ENCODE results near the gene STAM.
"Not testable (repeated sequence)": the region's sequence is repeated elsewhere in the genome, so short reads cannot be mapped to it uniquely, and the experiment has no call there.

The STAM gene

DNA sequence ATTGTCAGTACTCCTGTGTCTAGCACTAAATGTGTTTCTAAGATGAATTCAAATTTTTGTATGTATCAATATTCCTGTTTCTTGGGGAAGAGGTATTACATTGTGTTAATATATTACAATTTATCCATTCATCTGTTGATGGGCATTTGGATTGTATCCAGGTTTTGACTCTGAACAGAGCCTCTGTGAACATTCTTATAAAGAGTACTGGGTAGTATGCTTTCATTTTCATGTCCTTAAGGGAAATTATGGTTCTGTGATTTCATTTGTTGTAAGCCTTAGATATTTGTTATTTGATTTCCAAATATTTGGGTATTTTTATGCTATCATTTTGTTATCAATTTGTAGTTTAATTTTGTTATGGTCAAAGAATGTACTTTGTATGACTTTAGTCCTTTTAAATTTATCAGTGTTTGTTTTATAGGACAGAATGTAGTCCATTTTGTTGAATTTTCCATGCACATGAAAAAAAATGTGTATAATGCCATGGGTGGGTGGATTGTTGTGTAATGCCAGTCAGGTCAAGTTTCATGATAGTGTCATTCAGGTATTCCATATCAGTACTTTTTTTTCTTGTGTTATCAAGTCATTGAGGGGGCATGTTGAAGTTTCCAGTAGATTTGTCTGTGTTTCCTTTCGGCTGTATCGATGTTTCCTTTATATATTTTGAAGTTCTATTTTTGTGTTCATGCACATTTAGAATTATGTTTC lies 38.4 kb downstream of the STAM start:
- DNase-seq, result no peak

DNA sequence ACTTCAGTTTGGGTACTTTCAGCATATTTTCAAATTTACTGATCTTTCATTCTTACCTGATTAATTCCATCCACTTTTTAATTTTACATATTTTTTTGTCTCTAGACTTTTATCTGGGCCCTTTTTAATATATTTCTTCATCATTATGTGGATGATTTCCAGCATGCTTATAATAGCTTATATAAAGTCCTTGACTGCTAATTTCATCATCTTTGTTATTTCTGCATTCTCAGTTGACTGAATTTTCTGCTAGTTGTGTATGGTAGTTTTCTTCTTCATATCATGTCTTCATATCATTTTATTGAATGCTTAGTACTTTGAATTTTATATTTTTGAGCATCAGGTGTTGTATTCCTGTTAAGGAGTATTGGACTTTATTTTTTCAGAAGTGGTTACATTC lies 39.6 kb downstream of the STAM start:
- DNase-seq, result no peak

DNA sequence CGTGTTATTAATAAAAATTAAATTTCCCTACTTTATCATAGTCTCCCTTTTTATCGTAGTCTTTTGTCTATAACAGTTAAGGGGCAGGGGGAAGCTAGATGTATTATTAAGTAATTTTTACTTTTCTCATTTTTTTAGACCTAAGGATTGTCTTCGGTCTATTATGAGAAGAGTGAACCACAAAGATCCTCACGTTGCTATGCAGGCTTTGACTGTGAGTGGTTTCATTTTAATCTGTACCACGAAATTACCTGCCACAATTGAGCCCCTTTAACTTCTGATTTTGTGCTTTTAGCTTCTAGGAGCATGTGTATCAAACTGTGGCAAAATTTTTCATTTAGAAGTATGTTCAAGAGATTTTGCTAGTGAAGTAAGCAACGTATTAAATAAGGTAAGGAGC lies 40.6 kb downstream of the STAM start:
- DNase-seq, result no peak

DNA sequence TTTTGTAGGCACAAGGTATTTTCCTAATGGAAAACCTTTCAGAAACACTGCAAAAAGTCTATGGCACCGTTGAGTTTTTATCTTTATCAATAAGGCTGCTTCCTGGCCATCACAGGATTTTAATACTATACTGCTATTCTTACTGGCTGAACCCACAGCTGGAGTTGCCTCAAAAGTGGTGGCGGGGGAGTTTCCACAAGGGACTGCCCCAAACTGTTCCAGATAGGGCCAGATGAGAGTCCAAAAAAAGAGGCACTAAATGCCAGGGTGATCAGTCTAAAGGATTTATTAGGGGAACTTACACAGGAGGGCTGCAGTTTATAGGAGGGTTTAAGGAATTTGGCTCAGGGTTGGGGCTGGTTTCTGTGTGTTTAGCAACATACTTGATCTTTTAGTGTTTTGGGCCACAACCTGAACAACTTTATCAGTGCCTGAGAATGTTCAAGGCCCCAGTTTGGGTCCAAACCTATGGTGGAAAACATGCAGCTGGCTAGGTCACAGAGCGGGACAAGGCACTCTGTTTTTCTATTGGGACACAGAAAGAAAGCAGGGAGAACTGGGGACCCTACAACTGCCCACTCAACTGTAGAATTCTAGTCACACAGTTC lies 41.4 kb downstream of the STAM start:
- DNase-seq, result no peak

DNA sequence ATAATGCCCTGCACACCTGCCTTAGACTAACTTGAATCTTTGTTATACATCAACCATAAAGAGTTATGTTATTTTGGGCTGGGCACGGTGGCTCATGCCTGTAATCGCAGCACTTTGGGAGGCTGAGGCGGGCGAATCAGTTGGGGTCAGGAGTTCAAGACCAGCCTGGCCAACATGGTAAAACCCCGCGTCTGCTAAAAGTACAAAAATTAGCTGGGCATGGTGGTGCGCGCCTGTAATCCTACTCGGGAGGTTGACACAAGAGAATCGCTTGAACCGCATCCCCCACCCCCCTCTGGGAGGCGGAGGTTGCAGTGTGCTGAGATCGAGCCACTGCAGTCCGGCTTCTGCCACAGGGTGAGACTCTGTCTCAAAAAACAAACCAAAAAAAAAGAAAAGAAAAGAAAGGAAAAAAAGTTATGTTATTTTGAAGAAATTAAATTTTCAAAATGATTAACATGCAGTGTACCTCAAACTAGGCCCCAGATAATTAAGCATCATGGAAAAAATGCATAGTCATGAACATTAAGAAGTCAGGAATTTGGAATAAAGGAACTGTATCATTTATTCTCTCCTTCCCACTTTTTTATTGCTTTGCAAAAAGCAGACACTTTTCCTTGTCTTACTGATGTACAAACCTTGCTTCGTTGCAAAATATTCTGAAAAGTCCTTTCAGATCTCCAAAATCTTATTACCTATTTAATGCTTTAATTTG lies 43.3 kb downstream of the STAM start:
- no peak for DNase-seq

DNA sequence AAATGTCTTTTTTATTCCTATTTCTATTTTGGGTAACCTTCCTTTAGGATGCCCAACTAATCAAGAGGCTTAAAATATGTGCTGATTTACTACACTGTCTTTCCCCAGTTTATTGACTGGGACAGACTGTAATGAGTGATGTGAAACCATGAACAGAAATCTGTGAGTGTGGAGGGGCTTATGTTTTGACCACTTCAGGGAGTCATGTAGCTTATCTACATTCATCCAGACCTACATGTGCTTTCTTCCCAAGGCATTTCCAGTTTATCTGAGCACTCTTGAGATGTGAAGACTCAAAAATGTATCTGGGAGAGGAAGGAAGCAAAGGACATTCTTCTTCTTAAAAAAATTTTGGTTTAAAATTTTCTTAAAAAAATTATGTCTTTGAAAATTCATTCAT lies 45.2 kb downstream of the STAM start:
- no peak for DNase-seq

DNA sequence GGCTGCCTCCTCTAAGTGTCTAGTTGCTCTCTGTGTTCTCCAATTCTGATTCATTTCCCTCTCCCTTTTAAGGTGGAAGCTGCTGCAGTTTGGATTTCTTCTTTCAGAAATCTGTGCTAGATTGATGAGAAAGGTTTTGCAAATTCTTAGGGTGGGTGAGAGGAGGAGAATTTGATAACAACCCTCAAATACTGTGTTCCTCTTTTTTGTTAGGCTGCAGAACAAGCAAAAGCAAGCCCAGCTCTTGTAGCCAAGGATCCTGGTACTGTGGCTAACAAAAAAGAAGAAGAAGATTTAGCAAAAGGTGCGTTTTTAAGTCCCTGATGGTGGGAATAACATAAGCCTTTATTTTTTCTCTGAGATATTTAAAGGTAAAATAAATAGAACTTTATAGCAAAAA lies 49.1 kb downstream of the STAM start:
- no peak for DNase-seq

DNA sequence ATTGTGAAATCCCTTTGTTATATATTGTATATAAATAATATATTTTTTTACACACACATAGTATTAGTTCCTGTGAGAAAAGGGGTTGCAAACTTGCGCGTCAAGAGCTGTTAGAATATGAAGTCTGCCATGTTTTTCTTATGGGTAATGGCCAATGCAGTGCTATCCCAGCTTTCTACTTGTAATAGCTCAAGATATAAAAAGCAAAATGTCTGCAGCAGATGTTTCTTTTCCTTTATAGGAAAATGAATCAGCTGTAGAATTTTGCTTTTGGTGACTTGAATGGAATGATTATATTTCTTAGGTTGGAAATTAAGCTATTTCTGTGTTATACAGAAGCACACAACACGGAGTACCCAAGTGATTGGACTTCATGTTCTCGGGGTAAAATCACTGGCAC lies 54.7 kb downstream of the STAM start:
- no peak for DNase-seq

DNA sequence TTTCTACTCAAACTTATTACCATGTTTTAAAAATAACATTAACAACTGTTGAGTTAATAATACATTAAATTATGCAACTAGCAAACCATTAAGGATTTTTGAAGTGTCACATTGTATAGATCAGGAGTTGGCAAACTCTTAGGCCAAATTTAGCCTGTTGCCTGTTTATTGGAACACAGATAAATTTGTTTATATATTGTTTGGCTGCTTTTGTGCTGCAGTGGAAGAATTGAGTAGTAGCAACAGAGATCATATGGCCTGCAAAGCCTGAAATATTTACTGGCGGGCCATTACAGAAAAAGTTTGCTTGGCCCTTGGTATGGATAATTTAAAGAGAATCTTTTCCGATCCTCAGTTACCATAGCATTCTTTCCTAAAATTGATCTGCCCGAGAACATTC lies 57.4 kb downstream of the STAM start:
- DNase-seq, result no peak

DNA sequence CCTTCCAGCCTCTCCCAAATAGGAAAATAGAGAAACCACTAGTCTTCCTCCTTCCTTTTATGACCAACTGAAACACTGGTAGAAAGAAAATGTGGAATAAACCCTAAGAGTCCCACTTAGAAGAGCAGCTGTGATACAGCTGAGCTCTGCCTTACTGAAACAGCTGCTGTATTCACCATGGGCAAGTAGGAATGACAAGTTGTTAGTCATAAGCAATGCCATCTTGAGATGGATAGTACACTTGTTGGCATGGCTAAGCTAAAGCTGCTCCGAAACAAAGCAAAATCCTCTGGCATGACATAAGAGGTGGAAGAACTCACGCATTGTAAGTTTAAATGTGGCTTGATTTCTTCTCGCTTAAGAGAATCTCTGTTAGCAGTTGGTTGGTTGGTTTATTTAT lies 59.8 kb downstream of the STAM start:
- no peak for DNase-seq

DNA sequence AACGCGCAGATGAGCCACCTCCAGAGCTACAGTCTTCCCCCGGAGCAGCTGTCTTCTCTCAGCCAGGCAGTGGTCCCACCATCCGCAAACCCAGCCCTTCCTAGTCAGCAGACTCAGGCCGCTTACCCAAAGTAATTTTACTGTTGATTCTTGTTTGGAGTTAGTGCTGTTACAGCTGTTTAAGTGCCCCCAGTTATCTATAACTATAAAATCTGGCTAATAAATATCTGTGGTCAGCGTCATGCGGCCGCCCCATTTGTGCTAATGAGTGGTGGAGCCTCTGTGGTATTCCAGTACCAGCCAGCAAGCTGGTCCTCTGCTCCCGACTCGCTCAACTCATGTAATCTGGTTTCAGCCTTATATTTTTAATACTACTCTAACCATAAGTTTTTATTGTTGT lies 64.9 kb downstream of the STAM start:
- no peak for DNase-seq

DNA sequence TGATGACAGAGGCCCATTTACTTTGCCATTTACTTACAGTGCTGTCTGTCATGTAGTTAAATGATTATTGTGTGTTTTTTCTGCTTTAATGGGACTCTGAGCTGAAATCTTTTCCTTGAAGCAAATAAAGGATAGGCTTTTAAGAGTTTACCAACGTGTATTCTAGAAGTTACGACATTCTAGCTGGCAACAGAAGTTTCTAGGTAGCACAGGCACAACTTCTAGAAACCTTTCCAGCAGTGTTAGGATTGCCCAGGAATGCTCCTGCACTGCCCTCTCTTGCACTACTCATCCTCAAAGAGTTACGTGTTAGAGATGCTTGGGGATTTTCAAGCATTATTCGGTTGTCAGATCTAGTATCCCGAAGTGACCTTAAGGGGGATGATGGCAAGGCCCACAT lies 65.5 kb downstream of the STAM start:
- DNase-seq, result no peak

DNA sequence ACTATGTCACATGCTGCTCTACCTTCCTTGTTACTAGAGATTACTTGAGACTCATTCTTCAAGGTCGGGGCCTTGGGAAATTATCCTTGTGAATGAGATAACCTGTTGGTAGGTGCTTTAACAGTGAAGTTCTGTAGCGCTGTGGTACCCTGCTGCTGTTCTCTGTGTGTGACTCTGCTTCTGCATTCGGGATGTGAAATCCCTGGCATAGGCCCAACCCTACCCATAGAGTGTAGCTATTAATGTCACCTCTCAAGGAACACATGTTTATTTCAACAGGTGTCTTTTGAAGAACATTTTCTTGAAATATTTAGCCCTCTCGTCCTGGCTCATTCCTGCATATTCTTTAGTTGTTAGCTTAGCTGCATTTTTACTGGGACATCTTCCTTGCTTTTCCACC lies 66.2 kb downstream of the STAM start:
- no peak for DNase-seq

DNA sequence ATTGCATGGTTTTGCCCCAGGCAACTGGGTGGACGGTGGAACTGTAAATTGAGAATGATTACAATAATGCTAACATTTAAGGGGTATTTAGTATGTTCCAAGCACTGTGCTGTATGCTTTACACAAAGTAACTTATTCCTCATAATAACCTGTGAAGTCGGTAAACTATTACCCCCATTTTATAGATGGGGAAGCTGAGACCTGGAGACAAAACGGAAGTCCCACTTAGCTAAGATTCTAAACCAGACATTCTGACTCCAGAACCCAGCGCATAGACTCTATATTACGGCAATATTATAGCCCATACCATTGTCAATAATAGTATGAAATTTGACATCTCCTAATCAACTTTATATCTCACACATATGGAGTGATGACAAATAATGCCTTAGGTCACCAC lies 68.1 kb downstream of the STAM start:
- no peak for DNase-seq

DNA sequence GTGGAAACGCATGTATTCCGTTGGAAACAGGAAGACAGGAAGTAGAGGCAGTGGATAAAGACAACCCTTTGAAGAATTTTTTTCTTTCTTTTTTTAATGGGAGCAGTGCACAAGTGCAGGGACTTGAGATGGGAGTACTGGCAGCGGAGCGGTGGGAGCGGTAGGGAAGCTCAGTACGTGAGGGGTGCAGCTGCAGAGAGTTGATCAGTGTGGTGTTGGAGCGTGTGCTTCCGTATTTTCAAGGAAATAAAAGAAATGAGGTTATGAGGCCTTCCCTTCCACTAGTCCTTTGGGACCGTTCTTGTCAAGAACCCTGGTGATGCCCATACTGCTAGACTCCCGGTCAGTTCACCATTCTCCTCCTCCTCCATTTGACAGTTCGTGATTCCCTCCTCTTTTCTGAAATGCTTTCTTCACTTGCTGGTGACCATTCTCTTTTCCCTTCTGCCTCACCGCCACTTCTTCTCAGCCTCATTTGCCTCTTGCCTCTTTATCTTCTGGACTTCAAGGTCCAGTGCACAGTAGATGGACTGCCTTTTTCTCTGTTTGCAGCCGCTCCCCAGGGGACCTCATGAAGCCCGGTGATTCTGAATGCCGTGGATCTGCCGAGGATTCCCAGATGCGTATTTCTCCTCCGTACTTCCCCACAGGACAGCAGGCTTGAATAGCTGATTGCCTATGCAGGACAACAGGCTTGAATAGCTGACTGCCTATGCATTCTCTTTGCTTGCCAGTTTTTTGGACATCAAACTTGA lies 68.9 kb downstream of the STAM start:
- DNase-seq, result no peak

DNA sequence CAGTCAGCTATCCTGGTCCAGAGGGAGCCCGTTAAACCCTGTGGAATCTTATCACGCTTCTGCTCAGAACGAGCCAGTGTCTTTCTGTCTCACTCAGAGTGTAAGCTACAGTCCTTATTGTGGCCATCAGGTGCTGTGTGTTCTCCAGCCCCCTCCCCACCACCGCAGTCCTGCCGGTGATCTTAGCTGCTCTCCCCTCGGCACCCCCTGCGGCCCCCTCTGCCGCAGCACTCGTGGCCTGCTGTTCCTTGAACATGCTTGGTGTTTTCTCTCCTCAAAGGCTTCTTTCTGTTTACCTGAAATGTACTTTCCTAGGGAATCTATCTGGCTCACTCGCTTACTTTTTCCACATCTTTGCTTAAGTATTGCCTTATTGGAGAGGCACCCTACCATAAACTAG lies 69.8 kb downstream of the STAM start:
- DNase-seq, result no peak

DNA sequence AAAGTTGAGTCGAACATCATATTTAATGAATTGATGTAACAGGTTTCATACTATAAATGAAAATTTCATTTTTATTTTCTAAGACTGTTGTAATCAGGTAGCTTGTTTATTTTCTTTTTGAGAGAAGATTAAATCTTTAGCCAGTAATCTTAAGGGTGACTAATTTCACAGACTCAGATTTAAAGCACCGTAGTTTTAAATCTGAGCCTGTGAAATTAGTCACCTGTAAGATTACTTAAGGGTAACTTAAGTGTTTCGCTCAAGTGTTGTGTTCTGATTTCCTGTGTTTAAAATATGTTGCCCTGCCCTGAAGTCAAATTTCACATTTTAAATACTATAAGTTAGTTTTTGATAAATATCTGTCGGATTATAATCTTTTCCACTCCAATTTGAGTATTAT lies 72.2 kb downstream of the STAM start:
- no peak for DNase-seq

DNA sequence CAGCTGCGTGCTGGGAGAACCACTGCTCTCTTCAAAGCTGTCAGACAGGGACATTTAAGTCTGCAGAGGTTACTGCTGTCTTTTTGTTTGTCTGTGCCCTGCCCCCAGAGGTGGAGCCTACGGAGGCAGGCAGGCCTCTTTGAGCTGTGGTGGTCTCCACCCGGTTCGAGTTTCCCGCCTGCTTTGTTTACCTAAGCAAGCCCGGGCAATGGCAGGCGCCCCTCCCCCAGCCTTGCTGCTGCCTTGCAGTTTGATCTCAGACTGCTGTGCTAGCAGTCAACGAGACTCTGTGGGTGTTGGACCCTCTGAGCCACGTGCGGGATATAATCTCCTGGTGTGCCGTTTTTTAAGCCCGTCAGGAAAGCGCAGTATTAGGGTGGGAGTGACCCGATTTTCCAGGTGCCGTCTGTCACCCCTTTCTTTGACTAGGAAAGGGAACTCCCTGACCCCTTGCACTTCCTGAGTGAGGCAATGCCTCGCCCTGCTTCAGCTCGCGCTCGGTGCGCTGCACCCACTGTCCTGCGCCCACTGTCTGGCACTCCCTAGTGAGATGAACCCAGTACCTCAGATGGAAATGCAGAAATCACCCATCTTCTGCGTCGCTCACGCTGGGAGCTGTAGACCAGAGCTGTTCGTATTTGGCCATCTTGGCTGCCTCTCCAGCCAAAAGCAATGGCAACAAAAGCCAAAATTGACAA lies 78.5 kb downstream of the STAM start:
- not testable (repeated sequence) for DNase-seq

DNA sequence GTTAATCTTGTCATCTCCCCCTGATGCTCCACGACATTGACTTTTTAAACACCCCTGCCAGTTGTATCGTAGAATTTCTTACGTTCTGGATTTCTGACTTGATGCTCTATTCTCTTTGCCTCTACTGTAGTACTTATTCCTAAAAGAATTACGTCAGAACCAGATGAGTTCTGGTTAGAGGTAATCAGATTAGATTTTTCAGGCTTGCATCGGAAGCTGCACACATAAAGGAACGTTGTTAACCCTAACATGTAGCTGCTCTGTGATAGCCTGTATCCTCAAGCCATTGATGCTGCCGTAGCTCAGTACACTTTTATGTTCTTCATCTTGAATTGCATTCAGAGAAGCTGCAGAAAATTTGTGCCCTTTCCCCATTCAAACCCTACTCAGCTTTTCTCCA lies 81.8 kb downstream of the STAM start:
- DNase-seq, result no peak

DNA sequence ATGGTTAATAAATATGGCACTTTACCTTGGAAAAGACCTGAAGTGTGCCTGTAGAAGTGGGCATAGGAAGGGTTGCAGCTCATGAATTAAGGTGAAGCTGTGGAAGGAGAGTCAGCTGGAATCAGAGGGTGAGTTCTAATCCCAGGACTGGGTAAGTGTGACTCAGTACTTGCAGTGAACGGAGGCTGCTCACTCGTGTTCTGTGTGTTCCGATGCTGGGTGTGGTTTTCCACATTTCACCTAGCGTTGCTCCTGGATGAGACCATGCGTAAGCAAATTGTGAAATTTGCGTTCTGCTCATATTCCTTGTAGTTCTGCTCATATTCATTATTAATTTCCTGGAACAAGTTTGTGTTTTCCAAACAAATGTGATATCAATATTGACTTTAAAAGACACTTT lies 85.7 kb downstream of the STAM start:
- no peak for DNase-seq

DNA sequence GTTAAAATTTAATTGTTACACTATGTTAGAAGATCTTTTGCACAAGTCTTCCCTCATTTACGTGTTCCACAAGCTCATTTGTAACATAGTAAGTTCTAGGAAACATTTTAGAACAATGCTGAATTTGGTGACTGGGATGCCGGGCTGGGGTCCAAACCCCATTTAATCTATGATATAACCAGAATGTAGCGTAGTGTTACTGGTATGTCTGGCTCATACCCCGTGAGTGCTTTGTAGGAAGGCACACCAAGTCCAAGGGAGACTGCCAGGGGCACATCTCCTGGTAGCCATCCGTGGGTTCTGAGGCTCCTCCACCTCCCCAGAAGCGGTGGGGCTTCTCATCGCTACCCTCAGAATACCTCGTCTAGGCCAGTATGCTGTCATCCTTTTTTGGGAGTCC lies 86.7 kb downstream of the STAM start:
- DNase-seq, result no peak

DNA sequence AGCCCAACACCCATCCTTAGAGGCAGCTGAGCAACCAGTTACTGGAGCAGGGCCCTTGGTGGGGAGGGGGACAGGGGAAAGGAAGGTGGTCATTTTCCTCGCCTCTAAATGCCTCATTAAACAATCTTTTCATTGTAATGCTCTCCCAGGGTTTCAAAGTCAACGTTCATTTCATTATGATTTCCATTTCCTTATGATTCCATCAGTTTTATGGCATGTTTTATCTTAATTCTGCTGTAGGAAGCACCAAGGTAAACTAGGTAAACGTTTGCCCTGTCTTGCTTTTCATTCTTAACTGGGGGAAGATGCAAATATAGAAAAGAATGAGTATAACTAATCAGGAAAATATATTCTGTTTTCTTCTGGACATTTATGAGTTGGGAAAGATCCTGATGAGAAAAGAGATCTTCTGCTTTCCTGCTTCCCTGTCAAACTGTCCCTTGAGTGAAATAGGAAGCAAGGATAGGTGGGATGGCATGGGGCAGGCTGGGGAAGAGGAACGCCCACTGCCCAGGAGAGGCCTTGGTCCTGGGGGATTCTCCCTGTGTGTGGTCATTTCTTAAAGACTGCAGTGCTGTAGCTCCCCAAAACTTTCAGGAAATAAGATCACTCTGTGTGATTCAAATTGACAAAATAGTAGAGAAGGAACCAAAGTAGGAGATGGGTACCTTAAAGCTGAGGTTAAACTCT lies 87.5 kb downstream of the STAM start:
- no peak for DNase-seq

DNA sequence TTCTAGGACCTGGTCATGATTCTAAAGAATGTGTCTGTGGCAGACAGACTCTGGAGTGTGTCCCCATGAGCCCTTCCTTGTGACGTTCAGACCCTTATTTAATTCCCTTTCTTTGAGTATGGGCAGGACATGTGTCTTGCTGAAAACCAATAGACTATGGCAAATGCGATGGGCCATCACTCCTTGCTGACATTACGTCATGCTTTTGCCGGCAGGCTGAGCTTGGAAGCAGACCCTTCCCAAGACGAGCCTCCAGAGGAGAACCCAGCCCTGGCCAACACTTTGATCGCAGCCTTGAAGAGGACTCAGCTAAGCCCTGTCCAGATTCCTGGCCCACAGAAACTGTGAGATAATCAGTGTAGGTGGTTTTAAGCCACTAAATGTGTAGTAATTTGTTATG lies 89.7 kb downstream of the STAM start:
- no peak for DNase-seq

Measured in suppressor macrophage treated with lipopolysaccharide for 4 hours (primary cell).